ENCODE data around the gene ZNF780A.
A peak's percentile ranks its signal among the peaks of the same experiment; 100 is the strongest.

The ZNF780A gene

DNA sequence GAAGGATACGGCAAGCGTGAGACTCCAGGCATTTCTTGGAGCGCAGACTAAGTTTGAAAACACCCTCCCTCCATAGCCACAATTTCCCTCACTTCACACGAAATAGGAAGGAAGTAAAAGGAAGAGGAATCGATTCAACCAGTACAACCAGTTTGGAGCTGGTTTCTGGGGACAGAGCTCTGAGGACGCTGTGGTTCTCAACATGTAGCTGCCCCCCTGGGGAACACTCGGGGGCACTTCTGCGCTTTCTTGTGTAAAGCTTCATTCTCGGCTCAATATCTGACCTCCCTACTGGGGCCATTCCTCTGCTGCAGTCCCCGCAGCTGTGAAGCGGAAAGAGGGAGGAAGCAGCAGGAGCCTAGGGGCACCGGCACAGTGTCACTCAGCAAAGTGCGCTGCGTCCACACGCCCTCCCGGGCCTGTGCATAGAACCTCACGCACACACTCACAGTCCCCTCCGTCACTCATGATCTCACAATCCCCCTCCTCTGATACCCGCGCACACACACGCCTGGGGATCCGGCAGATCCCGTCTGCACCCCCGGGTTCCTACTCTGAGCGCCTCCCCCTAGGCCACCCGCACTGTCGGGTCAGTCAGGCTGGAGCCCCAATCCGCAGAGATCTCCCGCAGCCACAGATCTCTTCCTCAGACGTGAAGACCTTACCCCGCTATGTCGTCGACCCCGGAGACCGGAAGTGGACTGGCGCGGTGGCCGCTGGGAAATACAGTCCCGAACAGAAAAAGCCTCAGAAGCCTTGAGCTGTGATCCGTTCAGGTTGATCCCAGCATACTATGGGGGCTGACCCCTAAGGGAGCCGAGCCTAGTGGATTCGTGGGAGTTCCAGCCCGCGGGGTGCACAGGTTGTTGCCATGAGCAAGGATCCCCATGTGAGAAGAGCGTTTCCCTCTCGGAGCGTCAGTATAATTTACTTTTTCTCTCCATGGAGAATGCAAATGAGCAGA is at the start of gene ZNF780A:
Gene ZNF780A, minus strand, starts transcription at position 703 of the 964 bp plus-strand sequence. CDS start 6,190 bp downstream, outside the sequence.
- H3K4me1 ChIP-seq (ENCODE audit: insufficient read depth, low read length, poor library complexity, severe bottlenecking), result peaks cover 23% of the 10 kb centered on the region
- peak within 1 kb of the TSS; percentile 89 for H3K4me3 ChIP-seq (ENCODE audit: low read length, poor library complexity, severe bottlenecking)
- TF ChIP-seq CTCF (conservative IDR thresholded peaks at IDR 0.05; ENCODE audit: low read length) (no peak), EZH2phosphoT487 (IDR thresholded peaks at IDR 0.05; ENCODE audit: borderline replicate concordance) (no peak)
- H4K20me1 ChIP-seq (ENCODE audit: insufficient read depth, low read length, poor library complexity, severe bottlenecking), result peaks cover 2% of the 10 kb centered on the region
- no peaks in the 10 kb centered on the region for H3K9me2 ChIP-seq (replicated peaks; ENCODE audit: low read depth, low read length)
- H3F3A ChIP-seq (ENCODE audit: low read depth), result no peaks in the 10 kb centered on the region
- no peaks in the 10 kb centered on the region for H3K27me3 ChIP-seq (ENCODE audit: insufficient read depth, low read length, poor library complexity, severe bottlenecking)
- H3K9me3 ChIP-seq (ENCODE audit: insufficient read depth, low read depth, low read length), result no peaks in the 10 kb centered on the region
- H3K9ac ChIP-seq (ENCODE audit: low read depth, low read length, poor library complexity, severe bottlenecking), result peak within 1 kb of the TSS; percentile 82
- H2AFZ ChIP-seq (ENCODE audit: low read length), result peak within 1 kb of the TSS; percentile 100
- no peaks in the 10 kb centered on the region for H3K36me3 ChIP-seq (ENCODE audit: insufficient read depth, low read length)
- peak within 1 kb of the TSS; percentile 85 for H3K4me2 ChIP-seq (ENCODE audit: low read depth, low read length, poor library complexity, severe bottlenecking)
- H3K79me2 ChIP-seq (ENCODE audit: insufficient read depth, low read length), result peaks cover 35% of the 10 kb centered on the region

DNA sequence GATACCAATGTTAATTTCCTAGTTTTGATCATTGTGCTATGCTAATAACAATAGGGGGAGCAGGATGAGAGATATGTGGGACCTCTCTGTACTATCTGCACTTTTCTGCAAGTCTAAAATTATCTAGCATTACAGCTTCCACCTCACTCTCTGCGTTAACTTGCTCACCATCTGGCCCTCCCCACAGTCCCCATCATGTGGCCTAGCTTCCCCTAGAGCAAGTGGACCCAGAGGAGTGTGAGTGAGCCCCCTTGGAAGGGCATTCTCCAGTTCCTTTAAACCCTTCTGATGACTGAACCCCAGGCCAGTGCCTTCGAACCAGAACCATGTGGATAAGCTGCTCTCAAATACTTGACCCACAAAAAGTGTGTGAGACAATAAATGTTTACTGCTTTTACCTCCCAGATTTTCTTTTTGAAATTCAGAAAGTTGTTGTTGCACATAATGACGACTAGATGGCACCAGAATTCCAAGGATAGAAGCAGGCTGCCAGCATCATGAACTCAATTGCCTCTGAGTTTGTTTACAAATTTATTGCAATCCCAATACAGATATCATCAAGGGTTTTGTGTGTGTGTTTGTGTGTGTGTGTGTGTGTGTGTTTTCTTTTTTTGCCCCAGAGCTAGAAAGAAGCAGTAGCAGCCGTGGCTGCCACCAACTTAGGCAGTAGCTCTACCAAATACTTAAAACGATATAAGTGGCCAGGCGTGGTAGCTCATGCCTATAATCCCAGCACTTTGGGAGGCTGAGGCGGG is 49.0 kb upstream of the ZNF780A start:
- Histone ChIP-seq H3K9ac (ENCODE audit: low read depth, low read length, poor library complexity, severe bottlenecking) (no peak overlapping the region), H3K4me2 (ENCODE audit: low read depth, low read length, poor library complexity, severe bottlenecking) (no peak overlapping the region), H3K79me2 (ENCODE audit: insufficient read depth, low read length) (no peaks in the 10 kb centered on the region), H3K4me1 (ENCODE audit: insufficient read depth, low read length, poor library complexity, severe bottlenecking) (peaks cover 13% of the 10 kb centered on the region), H3K4me3 (ENCODE audit: low read length, poor library complexity, severe bottlenecking) (no peak overlapping the region), H2AFZ (ENCODE audit: low read length) (no peak overlapping the region), H3F3A (ENCODE audit: low read depth) (no peaks in the 10 kb centered on the region), H3K9me3 (ENCODE audit: insufficient read depth, low read depth, low read length) (no peaks in the 10 kb centered on the region), H3K9me2 (replicated peaks; ENCODE audit: low read depth, low read length) (no peaks in the 10 kb centered on the region), H4K20me1 (ENCODE audit: insufficient read depth, low read length, poor library complexity, severe bottlenecking) (no peaks in the 10 kb centered on the region), H3K36me3 (ENCODE audit: insufficient read depth, low read length) (no peaks in the 10 kb centered on the region), H3K27me3 (ENCODE audit: insufficient read depth, low read length, poor library complexity, severe bottlenecking) (no peaks in the 10 kb centered on the region)
- TF ChIP-seq CTCF (conservative IDR thresholded peaks at IDR 0.05; ENCODE audit: low read length) (peak; percentile 86), EZH2phosphoT487 (IDR thresholded peaks at IDR 0.05; ENCODE audit: borderline replicate concordance) (no peak)

DNA sequence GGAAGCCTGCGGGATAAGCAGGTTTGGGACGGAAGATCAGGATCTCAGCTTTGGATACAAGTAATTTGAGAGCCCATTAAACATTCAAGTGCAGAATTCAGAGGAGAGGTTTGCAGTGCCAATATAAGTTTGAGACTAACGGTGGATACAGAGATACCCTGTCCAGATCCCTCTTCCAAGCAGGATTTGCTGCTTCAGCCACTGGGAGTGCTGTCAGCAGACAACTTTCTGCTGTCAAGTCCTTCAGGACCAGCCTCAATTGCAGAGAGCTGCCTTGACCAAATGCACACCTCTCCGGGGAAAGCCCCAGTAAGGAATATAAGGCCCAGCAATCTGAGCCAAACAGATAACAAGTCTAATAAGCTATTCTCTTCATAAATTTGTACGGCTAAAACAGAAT is 46.1 kb upstream of the ZNF780A start:
- no peaks in the 10 kb centered on the region for H3K9me2 ChIP-seq (replicated peaks; ENCODE audit: low read depth, low read length)
- H3K4me2 ChIP-seq (ENCODE audit: low read depth, low read length, poor library complexity, severe bottlenecking), result no peak overlapping the region
- no peaks in the 10 kb centered on the region for H3K9me3 ChIP-seq (ENCODE audit: insufficient read depth, low read depth, low read length)
- no peak for TF ChIP-seq CTCF (conservative IDR thresholded peaks at IDR 0.05; ENCODE audit: low read length)
- no peak for TF ChIP-seq EZH2phosphoT487 (IDR thresholded peaks at IDR 0.05; ENCODE audit: borderline replicate concordance)
- H2AFZ ChIP-seq (ENCODE audit: low read length), result no peak overlapping the region
- H3K4me1 ChIP-seq (ENCODE audit: insufficient read depth, low read length, poor library complexity, severe bottlenecking), result no peaks in the 10 kb centered on the region
- H3F3A ChIP-seq (ENCODE audit: low read depth), result no peaks in the 10 kb centered on the region
- H3K9ac ChIP-seq (ENCODE audit: low read depth, low read length, poor library complexity, severe bottlenecking), result no peak overlapping the region
- H3K27me3 ChIP-seq (ENCODE audit: insufficient read depth, low read length, poor library complexity, severe bottlenecking), result no peaks in the 10 kb centered on the region
- H4K20me1 ChIP-seq (ENCODE audit: insufficient read depth, low read length, poor library complexity, severe bottlenecking), result no peaks in the 10 kb centered on the region
- no peak overlapping the region for H3K4me3 ChIP-seq (ENCODE audit: low read length, poor library complexity, severe bottlenecking)
- H3K79me2 ChIP-seq (ENCODE audit: insufficient read depth, low read length), result no peaks in the 10 kb centered on the region
- no peaks in the 10 kb centered on the region for H3K36me3 ChIP-seq (ENCODE audit: insufficient read depth, low read length)

Measured in Loucy (cell line).